Parathyroid adenoma (tissue), 2 donors: Measurements from ENCODE around the gene ERCC2.

Experiments used
- H2AFZ ChIP-seq: fragments of 300-600 bp; sonication (generic); one replicate; pipeline ENCODE4 v1.7.0; 2017; ENCODE audit warnings: antibody characterized with exemption, mild to moderate bottlenecking
- H3K27ac ChIP-seq: fragments of 300-600 bp; sonication (generic); one replicate; pipeline ENCODE4 v1.7.0; 2017
- H3K27me3 ChIP-seq: fragments of 300-600 bp; sonication (generic); one replicate; pipeline ENCODE4 v1.7.0; 2017; ENCODE audit warnings: low read length; ENCODE audit not compliant: control insufficient read depth, insufficient read depth
- H3K36me3 ChIP-seq: fragments of 300-600 bp; sonication (generic); one replicate; pipeline ENCODE4 v1.7.0; 2017; ENCODE audit warnings: low read length; ENCODE audit not compliant: control insufficient read depth, insufficient read depth
- H3K4me1 ChIP-seq: fragments of 300-600 bp; sonication (generic); one replicate; pipeline ENCODE4 v1.7.0; 2017; ENCODE audit warnings: control low read depth
- H3K4me2 ChIP-seq: fragments of 300-600 bp; sonication (generic); one replicate; pipeline ENCODE4 v1.7.0; 2017; ENCODE audit warnings: low read length
- H3K4me3 ChIP-seq: fragments of 300-600 bp; sonication (generic); one replicate; pipeline ENCODE4 v1.7.0; 2017; ENCODE audit warnings: low read depth, low read length
- H3K79me2 ChIP-seq: fragments of 300-600 bp; sonication (generic); one replicate; pipeline ENCODE4 v1.7.0; 2017; ENCODE audit warnings: control low read depth
- H3K9ac ChIP-seq: fragments of 300-600 bp; sonication (generic); one replicate; pipeline ENCODE4 v1.7.0; 2017; ENCODE audit warnings: mild to moderate bottlenecking
- H3K9me3 ChIP-seq: fragments of 300-600 bp; sonication (generic); one replicate; pipeline ENCODE4 v1.7.0; 2017; ENCODE audit warnings: low read length; ENCODE audit not compliant: control insufficient read depth
- CTCF ChIP-seq: fragments of 300-600 bp; sonication (generic); IDR thresholded peaks from one replicate; pipeline ENCODE4 v1.7.0; 2017; ENCODE audit warnings: antibody characterized with exemption, mild to moderate bottlenecking
- donor health status: primary hyperparathyroidism.

Gene ERCC2

DNA sequence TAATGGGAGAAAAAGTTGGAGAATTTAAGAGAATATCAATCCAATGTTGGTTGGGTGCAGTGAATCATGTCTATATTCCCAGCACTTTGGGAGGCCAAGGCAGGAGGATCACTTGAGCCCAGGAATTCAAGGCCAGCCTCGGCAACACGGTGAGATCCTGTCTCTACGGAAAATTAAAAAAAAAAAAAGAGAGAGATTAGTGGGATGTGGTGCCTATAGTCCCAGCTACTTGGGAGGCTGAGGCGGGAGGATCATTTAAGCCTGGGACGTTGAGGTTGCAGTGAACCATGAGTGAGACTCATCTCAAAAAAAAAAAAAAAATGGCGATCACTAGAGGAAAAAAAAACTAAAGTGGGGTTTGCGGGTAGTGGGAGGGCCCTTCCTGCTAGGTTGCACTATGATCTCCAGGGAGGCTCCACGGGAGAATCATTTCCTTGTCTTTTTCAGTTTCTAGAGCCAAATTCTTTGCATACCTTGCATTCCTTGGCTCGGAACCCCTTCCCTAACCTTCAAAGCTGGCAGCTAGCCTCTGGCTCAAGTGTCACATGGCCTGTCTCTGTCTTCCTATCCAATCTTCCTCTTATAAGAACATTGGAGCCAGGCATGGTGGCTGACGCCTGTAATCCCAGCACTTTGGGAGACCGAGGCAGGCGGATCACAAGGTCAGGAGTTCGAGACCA, 5.8 kb upstream of the ERCC2 start:
- no peak overlapping the region for H3K4me2 ChIP-seq
- H3K27ac ChIP-seq: peak overlapping the region; percentile 35
- H3K79me2 ChIP-seq: no peaks in the 10 kb centered on the region
- H3K9ac ChIP-seq: no peak overlapping the region
- TF ChIP-seq CTCF: no peak
- H2AFZ ChIP-seq: peak overlapping the region; percentile 31
- no peaks in the 10 kb centered on the region for H3K9me3 ChIP-seq
- no peaks in the 10 kb centered on the region for H3K4me1 ChIP-seq
- H3K36me3 ChIP-seq: no peaks in the 10 kb centered on the region
- peak overlapping the region; percentile 13 for H3K4me3 ChIP-seq
- H3K27me3 ChIP-seq: no peaks in the 10 kb centered on the region

DNA sequence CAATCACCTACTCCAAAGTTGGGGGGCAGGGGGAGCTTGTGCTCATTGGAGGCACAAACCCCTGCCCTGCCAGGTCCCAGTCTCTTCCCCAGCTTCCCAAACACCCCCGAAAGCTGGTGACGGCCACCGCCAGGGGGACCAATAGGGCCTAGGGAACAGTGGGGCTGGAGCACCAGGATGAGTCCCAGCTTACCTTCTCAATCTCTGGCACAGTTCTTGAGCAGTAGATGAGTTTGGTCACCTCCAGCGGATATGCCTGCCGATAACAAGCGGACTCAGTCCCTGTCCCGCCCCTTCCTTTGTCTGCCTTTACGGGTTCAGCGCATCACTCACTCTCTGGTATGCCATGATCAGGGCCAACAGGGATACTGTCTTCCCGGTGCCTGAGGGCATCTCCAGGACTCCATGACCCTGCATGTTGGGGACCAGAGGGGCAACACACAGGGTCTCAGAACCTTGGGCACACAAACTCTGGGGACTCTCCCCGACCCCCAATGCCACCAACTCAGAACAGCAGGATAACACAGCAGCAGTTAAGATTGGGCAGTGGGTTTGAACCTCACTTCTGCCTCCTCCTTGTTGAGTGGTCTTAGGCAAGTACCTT, 1.5 kb downstream of the ERCC2 start:
- no peaks in the 10 kb centered on the region for H3K36me3 ChIP-seq
- no peak overlapping the region for H3K9ac ChIP-seq
- no peaks in the 10 kb centered on the region for H3K27me3 ChIP-seq
- H3K4me3 ChIP-seq: no peak overlapping the region
- H2AFZ ChIP-seq: no peak overlapping the region
- no peak for TF ChIP-seq CTCF
- no peak overlapping the region for H3K27ac ChIP-seq
- H3K4me1 ChIP-seq: no peaks in the 10 kb centered on the region
- H3K9me3 ChIP-seq: no peaks in the 10 kb centered on the region
- no peak overlapping the region for H3K4me2 ChIP-seq
- peaks cover 2% of the 10 kb centered on the region for H3K79me2 ChIP-seq

GRCh38 chr19:45368127-45368526, 2.2 kb downstream of the ERCC2 start:
- Histone ChIP-seq H3K9me3 (no peaks in the 10 kb centered on the region), H3K27me3 (no peaks in the 10 kb centered on the region), H3K4me1 (no peaks in the 10 kb centered on the region), H2AFZ (no peak overlapping the region), H3K36me3 (no peaks in the 10 kb centered on the region), H3K79me2 (peaks cover 2% of the 10 kb centered on the region), H3K27ac (no peak overlapping the region), H3K4me3 (no peak overlapping the region), H3K4me2 (no peak overlapping the region), H3K9ac (no peak overlapping the region)
- TF ChIP-seq CTCF: no peak

GRCh38 chr19:45364696-45365095, 5.7 kb downstream of the ERCC2 start:
- Histone ChIP-seq H2AFZ (no peak overlapping the region), H3K79me2 (no peaks in the 10 kb centered on the region), H3K9ac (no peak overlapping the region), H3K4me2 (no peak overlapping the region), H3K9me3 (no peaks in the 10 kb centered on the region), H3K27ac (no peak overlapping the region), H3K4me3 (no peak overlapping the region), H3K36me3 (no peaks in the 10 kb centered on the region), H3K4me1 (no peaks in the 10 kb centered on the region), H3K27me3 (no peaks in the 10 kb centered on the region)
- TF ChIP-seq CTCF: no peak
